GM18870 (cell line): Measurements from ENCODE around the gene PRSS57.

Experiments used
- ATAC-seq: cut with Tn5 transposase; IDR thresholded peaks from one replicate; pipeline ENCODE4 v1.9.1; 2021; ENCODE audit warnings: moderate library complexity; ENCODE audit not compliant: unreplicated experiment

Gene PRSS57

GRCh38 chr19:639253-640160 lies 55.7 kb downstream of the PRSS57 start, which contains the start of gene FGF22:
Gene FGF22 (plus strand): TSS chr19:639879. CDS start chr19:639926, 47 bp downstream.
- ATAC-seq: no peak

- no peak for ATAC-seq
Observed at GRCh38 chr19:638906-639252, 56.4 kb downstream of the PRSS57 start.
